Activated T-helper 9 cell treated with anti-CD3 and anti-CD28 coated beads, Interleukin-2, amount 50 U/mL, for 16 hours (primary cell): ENCODE data around the gene GJC1.

Experiments used
- DNase-seq: peaks from one replicate; pipeline ENCODE4 v3.0.0-alpha.2; 2020; ENCODE audit warnings: low read depth

The GJC1 gene

GRCh38 chr17:44801880-44802279, 28.2 kb downstream of the GJC1 start:
- no peak for DNase-seq

- no peak for DNase-seq
Observed at GRCh38 chr17:44798356-44798755, 31.7 kb downstream of the GJC1 start.

DNA sequence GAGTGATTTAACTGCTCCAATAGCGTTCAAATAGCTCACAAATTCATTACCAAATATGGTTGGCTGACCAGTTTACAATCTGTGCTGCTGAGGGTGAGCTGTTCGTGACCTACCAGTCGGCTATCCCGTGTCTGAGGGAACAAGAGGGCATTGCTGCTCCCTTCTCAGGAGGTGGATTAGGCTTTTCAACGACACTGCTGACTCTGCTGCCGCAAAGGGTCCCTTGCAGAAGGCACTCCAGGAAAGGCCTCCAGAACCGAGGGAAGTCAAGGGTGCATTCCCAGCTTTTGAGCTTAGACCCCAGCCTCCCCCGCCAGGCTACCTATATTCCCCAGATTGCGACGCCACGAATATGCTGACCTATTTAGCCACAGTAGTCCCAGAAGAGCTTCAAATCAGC, 32.3 kb downstream of the GJC1 start:
- DNase-seq: no peak

DNA sequence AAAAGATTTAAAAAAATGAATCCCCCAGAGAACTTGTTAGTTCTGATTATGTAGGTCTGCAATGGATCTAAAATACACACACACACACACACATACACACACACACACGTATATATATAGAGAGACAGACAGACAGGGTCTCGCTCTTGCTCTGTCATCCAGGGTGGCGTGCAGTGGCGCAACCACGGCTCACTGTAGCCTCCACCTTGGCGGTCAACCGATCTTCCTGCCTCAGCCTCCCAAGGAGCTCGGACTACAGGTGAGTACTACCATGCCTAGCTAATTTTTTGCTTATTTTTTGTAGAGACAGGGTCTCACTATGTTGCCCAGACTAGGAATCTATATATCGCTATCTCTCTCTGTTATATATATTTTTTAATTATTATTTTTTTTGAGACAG, 33.4 kb downstream of the GJC1 start:
- no peak for DNase-seq

DNA sequence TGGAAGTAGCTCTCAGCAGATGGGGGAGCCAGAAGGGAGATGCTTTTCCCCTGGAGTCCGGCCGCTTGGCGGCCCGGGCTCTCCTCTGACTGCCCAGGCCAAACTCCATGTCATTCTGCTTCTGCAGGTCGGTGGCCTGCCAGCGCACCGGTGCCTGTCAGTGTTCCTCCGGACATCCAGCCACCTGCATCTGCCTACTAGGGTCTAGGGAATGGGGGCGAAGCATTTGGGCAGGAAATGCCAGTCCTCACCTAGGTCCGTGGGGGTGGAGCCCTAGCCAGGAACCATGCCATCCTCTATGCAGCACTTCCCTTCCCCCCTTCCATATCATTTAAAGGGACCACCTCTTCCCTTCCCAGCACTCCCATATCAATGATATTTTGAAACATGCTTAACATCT, 34.2 kb downstream of the GJC1 start:
- no peak for DNase-seq

- no peak for DNase-seq
Observed at GRCh38 chr17:44795421-44795820, 34.7 kb downstream of the GJC1 start.

DNA sequence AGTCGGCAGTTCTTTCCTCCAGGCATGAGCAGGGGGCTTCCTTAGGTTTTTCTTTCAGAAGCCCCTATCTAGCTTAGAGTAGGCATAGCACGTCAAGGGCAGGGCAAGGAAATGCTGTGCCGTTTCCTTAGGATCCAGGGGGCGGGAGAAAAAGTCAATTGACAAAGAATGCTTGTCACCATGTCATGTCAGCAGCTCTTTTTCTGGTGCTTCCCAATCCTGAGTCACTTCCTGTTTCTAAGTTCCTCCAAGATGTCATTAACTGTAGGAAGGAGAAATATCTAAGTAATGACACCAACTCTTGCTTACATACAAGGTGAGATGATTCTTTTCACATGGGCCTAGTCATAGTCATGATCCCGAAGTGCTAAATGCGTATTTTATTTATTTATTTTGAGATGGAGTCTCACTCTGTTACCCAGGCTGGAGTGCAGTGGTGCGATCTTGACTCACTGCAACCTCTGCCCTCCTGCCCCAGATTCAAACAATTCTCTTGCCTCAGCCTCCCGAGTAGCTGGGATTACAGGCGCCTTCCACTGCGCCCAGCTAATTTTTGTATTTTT, 35.2 kb downstream of the GJC1 start:
- no peak for DNase-seq

- DNase-seq: no peak
Observed at GRCh38 chr17:44793885-44794842, 35.9 kb downstream of the GJC1 start.

DNA sequence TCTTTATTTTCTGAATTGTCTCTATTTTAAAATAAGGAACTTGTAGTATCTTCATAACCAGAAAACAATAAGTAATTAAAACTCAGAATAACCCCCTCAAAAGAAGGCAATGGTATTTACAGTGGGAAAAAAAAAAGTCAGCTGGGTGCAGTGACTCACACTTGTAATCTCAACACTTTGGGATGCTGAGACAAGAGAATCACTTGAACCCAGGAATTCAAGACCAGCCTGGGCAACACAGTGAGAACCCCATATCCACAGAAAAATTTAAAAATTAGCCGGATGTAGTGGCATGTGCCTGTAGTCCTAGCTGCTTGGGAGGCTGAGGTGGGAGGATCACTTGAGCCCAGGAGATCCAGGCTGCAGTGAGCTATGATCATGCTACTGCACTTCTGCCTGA, 37.8 kb downstream of the GJC1 start:
- no peak for DNase-seq

- DNase-seq: no peak
Observed at GRCh38 chr17:44788139-44788538, 41.9 kb downstream of the GJC1 start.

DNA sequence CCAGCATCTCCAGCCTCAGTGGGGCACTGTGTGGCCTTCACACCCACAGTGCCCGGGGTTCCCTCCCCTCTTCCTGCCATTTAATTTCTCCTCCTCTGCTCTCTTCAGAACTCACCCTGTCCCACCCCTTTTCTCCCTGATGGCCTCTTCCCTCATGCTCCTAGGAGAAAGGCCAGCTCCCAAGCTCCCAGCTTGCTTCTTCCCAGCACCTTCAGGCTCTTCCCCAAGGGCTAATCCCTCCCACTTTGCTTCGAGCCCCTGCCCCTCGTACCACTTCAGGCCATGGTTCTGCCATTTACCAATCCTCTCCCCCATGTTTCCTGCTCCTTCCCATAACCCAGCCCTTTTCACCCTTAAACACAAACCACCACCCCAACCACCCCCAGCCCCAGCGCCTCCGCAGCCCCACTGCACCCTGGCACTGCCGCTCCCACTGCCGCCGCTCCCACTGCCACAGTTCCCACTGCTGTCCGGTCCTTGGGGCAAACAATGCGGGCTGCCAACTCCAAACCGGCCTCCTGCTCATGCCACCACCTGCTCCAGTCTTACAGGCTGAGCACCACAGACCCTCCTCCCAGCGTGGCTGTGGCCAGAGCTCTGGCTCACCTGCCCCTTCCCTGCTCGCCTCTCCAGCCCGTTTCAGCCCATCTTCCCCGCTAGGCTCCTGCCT, 42.7 kb downstream of the GJC1 start:
- no peak for DNase-seq

GRCh38 chr17:44786551-44787081, 43.5 kb downstream of the GJC1 start:
- DNase-seq: no peak

DNA sequence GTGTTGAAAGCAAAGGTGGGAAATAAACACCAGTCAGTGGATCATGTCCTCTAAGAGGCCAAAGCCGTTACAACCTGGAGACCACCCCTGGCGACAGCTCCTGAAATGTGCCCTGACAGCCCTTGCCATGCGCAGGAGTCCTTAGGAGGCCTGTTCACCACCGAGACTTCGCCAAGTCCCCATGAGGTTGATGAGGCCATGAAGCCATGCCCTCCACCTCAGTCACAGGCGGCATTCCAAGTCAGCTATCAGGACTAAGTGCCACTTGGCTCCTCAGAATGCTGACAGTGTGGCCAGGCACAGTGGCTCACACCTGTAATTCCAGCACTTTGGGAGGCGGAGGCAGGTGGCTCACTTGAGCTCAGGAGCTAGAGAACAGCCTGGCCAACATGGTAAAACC, 44.2 kb downstream of the GJC1 start:
- DNase-seq: no peak

DNA sequence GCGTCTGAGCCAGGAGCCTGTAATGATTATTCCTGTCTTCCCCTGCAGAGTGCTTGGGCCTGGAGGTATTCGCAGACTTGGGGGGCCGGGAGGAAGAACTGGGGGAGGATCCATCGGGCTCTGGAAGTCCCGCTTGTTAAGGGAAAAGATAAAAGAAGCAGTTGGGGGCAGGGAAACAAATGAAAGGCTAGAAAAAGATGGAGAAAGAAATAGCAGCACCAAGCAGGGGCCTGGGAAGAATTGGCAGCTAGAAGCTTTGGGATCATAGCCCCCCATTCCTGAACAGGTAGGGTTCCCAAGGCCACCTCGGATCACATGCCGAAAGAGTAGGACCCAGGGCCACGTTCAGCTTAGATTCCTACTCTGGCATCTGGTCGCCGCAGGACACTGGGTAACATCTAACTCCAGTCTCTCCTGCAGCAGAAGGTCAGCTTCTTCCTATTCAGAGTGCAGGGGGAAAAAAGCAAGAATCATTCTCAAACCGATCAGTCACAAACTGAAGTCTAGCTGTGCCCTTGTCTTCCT, 47.7 kb downstream of the GJC1 start:
- DNase-seq: no peak

GRCh38 chr17:44781551-44782325, 48.3 kb downstream of the GJC1 start:
- DNase-seq: no peak

DNA sequence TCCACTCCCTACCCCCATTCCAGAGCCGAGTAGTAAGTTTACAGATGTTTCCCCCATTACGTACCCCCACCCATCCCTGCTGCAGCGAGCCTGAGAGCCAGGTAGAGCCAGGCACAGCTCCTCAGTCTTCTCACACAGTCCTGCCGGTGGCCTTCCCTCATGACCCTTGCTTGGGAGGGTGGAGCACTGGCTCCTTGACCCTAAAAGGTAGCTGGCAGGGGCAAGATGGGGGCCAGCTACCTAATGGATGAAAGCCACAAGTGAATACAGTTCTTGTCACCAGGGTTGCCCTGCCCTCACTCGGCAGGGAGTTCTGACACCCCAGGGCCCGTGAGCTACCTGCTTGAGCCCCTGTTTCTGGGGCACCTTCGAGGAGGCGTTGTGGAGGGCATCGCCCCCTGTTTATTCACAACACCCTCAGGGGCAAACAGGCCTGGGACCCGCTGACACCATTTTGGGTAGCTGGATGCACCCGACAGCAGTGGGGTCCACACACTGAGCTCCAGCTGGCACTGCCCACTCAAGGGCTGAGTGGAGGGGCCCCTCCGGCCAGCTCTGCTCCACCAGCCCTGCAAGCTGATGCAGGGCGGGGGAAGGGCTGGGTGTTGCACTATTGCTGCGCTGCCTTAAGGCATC, 49.1 kb downstream of the GJC1 start:
- no peak for DNase-seq

GRCh38 chr17:44780161-44780560, 49.9 kb downstream of the GJC1 start:
- no peak for DNase-seq

DNA sequence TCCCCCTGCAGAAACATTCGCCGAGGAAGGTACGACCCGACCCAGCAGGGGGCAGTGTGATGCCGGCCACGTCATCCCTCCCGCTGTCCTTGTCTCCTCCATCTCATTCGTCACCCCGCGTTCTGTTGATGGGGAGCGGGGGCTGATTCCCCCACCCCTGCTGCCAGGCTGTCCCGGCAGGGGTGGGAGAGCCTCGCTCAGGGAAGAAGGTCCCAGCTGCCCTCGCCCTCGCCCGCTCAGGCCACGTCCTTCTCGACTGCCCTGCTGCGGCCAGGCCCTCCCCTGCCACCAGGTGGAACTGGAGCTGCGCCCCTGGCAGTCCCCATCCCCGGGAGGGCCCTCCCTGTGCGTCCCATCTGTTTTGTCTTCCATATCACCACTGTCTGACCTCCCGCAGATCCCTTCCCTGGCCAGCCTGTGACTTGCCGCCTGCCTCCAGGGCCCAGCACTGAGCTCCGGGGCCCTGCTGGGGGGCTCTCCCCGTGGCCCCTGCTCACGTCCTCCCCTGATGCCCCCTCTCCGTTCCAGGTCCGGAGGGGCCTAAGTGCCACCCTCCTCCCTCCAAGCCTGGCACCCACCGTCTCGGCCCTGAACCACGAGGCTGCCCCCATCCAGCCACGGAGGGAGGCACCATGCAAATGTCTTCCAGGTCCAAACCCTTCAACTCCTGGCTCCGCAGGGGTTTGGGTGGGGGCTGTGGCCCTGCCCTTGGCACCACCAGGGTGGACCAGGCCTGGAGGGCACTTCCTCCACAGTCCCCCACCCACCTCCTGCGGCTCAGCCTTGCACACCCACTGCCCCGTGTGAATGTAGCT, 50.7 kb downstream of the GJC1 start:
- DNase-seq: peak; percentile 67

GRCh38 chr17:44778656-44779210, 51.4 kb downstream of the GJC1 start:
- DNase-seq: no peak
